ENCODE results near the gene ASB15.

GRCh38 chr7:123583821-123584220 lies 17.8 kb upstream of the ASB15 start:
- TF ChIP-seq CTCF (IDR thresholded peaks at IDR 0.05) (no peak), POLR2AphosphoS5 (IDR thresholded peaks at IDR 0.05) (no peak), EP300 (IDR thresholded peaks at IDR 0.05) (no peak), POLR2A (IDR thresholded peaks at IDR 0.05) (no peak)

All from stomach (tissue), 4 donors.